Mucosa of rectum (tissue), 2 donors: ENCODE measurements around the gene SEMA3C.

Source experiments
- H3K27ac ChIP-seq, 2 donors: one replicate each; pipeline ENCODE4 v1.7.0; 2013; ENCODE audit warnings: inconsistent platforms in 2 of 2, low read depth in 2 of 2, low read length in 2 of 2
- H3K27me3 ChIP-seq, 2 donors: one replicate each; pipeline ENCODE4 v1.7.0; 2013; ENCODE audit warnings: low read length in 2 of 2; ENCODE audit not compliant: control insufficient read depth in 2 of 2, insufficient read depth in 2 of 2
- H3K36me3 ChIP-seq, 2 donors: one replicate each; pipeline ENCODE4 v1.7.0; 2013; ENCODE audit warnings: low read length in 2 of 2; ENCODE audit not compliant: control insufficient read depth in 2 of 2, insufficient read depth in 2 of 2
- H3K4me1 ChIP-seq, 2 donors: one replicate each; pipeline ENCODE4 v1.7.0; 2013; ENCODE audit warnings: low read length in 2 of 2, mild to moderate bottlenecking in 1 of 2; ENCODE audit not compliant: control insufficient read depth in 2 of 2, insufficient read depth in 2 of 2
- H3K4me3 ChIP-seq, 2 donors: one replicate each; pipeline ENCODE4 v1.7.0; 2013; ENCODE audit warnings: low read length in 2 of 2
- H3K9ac ChIP-seq, 2 donors: one replicate each; pipeline ENCODE4 v1.7.0; 2013; ENCODE audit warnings: low read length in 2 of 2, low read depth in 1 of 2, mild to moderate bottlenecking in 1 of 2
- H3K9me3 ChIP-seq, 2 donors: one replicate each; pipeline ENCODE4 v1.7.0; 2013; ENCODE audit warnings: low read length in 2 of 2; ENCODE audit not compliant: control insufficient read depth in 2 of 2
- donor health status: healthy.
- donor health status: Normal muscosa, but diverticular disease.

The SEMA3C gene

DNA sequence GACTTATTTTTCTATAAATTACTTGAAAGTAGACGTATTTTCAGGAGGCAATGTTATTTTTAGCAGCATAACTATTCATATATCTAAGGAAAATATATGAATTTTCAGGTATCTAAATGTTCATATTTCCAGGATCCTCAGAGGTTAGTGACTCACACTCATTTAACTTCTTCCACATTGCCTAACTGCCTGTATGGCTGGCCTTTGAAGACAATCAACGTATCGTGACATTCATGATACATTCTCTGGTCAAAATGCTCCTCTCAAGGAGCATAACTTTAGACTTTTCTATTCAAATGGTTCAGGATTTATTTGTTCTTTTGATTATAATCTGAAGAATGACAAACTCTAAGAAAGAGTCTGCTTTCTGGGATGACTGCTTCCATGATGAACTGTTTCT lies 89.3 kb downstream of the SEMA3C start:
- H3K36me3 ChIP-seq = no peaks in the 10 kb centered on the region
- no peaks in the 10 kb centered on the region for H3K4me1 ChIP-seq
- no peaks in the 10 kb centered on the region for H3K27me3 ChIP-seq
- no peak overlapping the region for H3K27ac ChIP-seq
- H3K4me3 ChIP-seq = no peak overlapping the region
- no peak overlapping the region for H3K9ac ChIP-seq
- no peaks in the 10 kb centered on the region for H3K9me3 ChIP-seq

DNA sequence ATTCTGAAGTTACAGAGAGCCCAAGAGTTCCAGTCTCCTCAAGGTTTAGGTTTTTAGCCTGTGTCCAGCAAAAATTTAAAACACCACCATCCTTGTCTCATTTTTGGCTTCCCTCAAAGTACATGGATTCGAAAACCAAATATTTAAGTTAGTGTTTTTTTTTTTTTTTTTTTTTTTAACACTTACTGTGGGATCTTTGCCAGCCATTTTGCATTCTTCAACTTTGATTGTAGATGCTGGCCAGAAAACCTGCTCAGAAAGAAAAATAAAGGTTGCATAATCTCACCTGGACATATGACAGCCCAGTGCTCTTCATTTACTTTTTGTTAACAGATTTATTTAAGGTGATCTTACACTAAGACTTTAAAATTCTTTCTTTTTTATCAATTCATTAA lies 91.6 kb downstream of the SEMA3C start:
- H3K9me3 ChIP-seq = no peaks in the 10 kb centered on the region
- H3K4me1 ChIP-seq = no peaks in the 10 kb centered on the region
- no peaks in the 10 kb centered on the region for H3K36me3 ChIP-seq
- H3K27me3 ChIP-seq = no peaks in the 10 kb centered on the region
- no peak overlapping the region for H3K9ac ChIP-seq
- no peak overlapping the region for H3K4me3 ChIP-seq
- no peak overlapping the region for H3K27ac ChIP-seq

DNA sequence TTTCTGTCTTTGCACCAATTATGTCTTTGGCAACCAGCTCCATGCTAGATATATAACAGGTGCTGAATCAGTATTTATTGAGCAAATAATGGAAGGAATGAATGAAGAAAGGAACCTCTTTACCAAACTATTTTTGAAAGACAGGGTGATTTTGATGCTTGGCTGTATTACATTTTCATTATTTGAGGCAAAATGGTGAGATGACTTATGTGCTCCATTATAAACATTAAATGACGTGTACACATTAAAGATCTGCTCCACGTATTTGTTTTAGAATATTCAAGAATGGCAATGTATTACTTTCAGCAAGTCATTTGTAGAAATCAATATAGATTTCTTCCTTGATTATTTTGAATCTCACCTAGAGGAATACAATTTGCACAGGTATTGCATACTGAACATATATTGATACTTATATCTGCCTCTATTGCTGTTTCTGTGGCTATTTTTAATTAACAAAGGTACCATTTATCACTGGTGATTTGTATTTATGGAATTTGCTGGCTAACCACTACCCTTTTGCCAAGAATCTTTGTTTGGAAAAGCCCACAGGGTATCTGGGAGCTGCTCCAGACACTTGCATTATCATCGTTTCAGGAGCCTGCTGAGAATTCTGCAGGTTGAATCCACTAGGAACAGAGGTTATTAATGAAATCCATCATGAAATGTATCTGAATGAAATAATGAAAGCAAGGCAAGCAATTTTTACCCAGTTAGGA lies 92.2 kb downstream of the SEMA3C start:
- Histone ChIP-seq H3K9me3 (no peaks in the 10 kb centered on the region), H3K4me1 (no peaks in the 10 kb centered on the region), H3K27ac (no peak overlapping the region), H3K36me3 (no peaks in the 10 kb centered on the region), H3K4me3 (no peak overlapping the region), H3K9ac (no peak overlapping the region), H3K27me3 (no peaks in the 10 kb centered on the region)

DNA sequence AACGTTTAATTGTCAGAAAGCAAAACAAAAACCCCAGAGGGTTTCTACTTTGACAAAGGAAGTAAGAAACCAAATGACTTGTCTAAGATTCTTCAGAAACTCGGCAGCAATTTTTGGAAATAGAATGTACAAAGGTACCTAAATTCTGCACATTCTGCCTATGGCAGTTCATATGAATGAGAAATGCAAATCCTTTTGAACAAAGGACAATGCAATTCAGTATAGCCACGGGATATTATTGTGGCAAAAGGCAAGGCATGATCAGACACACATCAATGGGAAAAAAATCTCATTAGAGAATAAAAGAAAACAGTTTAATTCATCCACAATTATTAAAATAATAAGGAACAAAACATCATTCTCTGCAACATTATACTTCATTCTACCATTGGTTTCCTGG lies 93.4 kb downstream of the SEMA3C start:
- no peaks in the 10 kb centered on the region for H3K36me3 ChIP-seq
- no peak overlapping the region for H3K9ac ChIP-seq
- no peaks in the 10 kb centered on the region for H3K27me3 ChIP-seq
- no peak overlapping the region for H3K27ac ChIP-seq
- H3K4me1 ChIP-seq = no peaks in the 10 kb centered on the region
- H3K9me3 ChIP-seq = no peaks in the 10 kb centered on the region
- H3K4me3 ChIP-seq = no peak overlapping the region

DNA sequence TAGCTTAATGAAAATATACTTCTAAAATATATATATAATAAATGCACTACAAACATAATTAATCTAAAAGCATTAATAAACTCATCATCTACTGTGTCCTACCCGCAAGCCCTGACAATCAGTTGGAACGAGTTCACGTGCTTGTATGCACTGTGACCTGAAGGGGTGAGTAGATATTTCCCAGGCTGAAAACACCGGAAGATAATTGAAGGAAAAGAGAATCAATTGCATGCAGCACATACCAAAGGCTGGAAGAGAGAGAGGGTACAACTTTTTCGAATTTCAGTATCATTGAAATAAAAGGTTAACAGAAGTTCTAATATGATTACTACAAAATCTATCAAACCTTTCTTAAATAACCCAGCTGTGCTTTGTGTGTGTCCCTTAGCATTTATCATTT lies 94.6 kb downstream of the SEMA3C start:
- H3K27me3 ChIP-seq = no peaks in the 10 kb centered on the region
- H3K36me3 ChIP-seq = no peaks in the 10 kb centered on the region
- no peak overlapping the region for H3K4me3 ChIP-seq
- no peaks in the 10 kb centered on the region for H3K4me1 ChIP-seq
- H3K9ac ChIP-seq = no peak overlapping the region
- H3K27ac ChIP-seq = no peak overlapping the region
- H3K9me3 ChIP-seq = no peaks in the 10 kb centered on the region

DNA sequence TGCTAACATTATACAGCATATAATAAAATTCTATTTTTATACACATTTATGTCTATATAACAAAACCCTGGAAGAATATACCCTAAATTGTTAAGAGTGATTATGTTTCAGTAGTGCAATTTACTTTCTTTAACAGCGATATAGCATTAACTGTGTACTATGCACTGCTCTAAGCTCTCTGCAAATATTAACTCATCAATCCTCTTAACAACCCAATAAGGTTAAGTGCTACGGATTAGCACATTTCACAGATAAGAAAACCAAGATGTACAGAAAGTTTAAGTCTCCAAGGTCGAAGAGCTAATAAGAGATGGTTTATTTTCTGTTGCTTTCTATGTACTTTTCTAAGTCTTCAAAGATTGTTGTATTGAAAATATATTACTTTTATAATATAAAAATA lies 95.8 kb downstream of the SEMA3C start:
- Histone ChIP-seq H3K36me3 (no peaks in the 10 kb centered on the region), H3K4me3 (no peak overlapping the region), H3K27ac (no peak overlapping the region), H3K9ac (no peak overlapping the region), H3K9me3 (no peaks in the 10 kb centered on the region), H3K27me3 (no peaks in the 10 kb centered on the region), H3K4me1 (no peaks in the 10 kb centered on the region)

DNA sequence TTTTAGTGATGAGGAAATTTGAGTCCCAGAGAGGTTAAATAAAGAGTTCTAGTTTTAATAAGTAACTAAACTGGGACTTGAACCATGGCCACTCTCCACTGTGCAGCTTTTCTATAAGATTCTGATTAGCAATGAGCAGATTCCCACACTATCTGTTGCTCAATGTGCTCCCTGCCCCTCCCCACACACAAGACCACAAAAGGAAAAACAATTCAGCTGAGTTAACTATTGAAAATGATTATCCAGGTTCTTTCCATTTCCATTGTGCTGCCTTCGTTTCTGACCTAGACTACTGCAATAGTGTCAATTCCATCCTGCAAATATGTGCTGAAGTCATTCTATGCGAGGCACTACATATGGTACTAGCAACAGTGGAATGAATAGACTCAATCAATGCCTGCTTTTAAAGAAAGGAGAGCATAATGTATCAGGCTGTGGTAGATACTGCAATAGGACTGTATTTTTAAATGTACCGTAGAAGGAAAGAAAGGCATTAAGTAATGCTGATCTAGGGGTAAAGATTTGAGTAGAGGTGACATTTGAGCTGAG lies 97.0 kb downstream of the SEMA3C start:
- no peaks in the 10 kb centered on the region for H3K9me3 ChIP-seq
- no peak overlapping the region for H3K9ac ChIP-seq
- H3K4me3 ChIP-seq = no peak overlapping the region
- no peaks in the 10 kb centered on the region for H3K27me3 ChIP-seq
- no peaks in the 10 kb centered on the region for H3K36me3 ChIP-seq
- no peak overlapping the region for H3K27ac ChIP-seq
- no peaks in the 10 kb centered on the region for H3K4me1 ChIP-seq

DNA sequence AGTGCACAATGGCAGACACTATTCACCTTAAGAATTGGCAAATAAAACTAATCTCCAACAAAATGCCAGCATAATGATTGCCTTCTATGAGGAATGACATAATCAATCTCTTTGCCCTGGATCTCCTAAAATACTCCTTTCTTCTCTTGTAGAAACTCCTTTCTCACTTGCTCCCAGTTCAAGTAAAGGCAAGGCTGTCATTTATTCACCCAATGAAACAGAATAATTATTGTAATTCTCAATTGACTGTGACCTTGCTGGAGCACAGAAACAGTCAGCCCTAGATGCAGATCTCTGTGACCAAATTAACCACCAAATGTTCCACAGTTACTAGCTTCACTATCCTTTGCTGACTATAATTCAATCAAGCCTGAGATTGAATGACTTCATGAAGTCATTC lies 99.3 kb downstream of the SEMA3C start:
- Histone ChIP-seq H3K27ac (no peak overlapping the region), H3K4me3 (no peak overlapping the region), H3K4me1 (no peaks in the 10 kb centered on the region), H3K36me3 (peaks cover 0 to 3% of the 10 kb centered on the region in 2 donors), H3K27me3 (no peaks in the 10 kb centered on the region), H3K9me3 (no peaks in the 10 kb centered on the region), H3K9ac (no peak overlapping the region)

DNA sequence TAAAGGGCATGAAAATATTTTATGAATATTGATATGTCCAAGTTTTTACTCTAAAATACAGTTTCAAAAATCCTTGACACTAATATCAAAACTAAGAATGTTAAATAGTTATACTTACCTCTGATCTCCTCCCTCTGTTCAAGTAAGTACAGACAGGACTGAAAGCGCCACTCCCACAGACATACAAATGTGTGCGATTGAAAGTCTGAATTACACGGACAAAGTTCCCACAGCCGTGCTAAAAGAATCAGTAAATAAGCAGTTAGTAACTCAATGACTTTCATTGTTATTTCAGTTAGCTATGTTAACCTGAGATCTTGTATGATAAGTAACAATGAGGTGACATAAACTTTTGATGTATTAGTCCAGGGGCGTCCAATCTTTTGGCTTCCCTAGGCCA lies 100.7 kb downstream of the SEMA3C start:
- H3K27me3 ChIP-seq = no peaks in the 10 kb centered on the region
- H3K4me3 ChIP-seq = no peak overlapping the region
- H3K36me3 ChIP-seq = peaks cover 0 to 3% of the 10 kb centered on the region in 2 donors
- H3K9ac ChIP-seq = no peak overlapping the region
- no peak overlapping the region for H3K27ac ChIP-seq
- H3K9me3 ChIP-seq = no peaks in the 10 kb centered on the region
- H3K4me1 ChIP-seq = no peaks in the 10 kb centered on the region

DNA sequence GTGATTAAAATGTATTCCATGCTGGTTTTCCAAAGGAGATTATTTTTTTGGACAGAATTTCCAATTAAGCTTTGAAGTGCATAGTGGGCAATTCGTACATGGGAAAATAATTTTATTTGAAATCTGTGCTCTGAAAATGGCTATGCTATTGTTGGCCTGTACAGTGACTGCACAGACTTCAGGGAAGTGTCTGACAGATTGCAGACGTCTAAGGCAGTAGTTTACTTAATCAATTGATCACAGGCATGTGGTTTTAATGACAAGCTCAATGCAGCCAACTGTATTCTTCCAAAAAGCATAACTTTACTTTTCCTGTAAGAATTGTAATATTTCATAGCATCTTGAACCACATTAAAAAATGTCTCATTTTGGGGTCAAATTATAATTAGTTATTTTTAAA lies 102.0 kb downstream of the SEMA3C start:
- H3K9me3 ChIP-seq = no peaks in the 10 kb centered on the region
- H3K4me3 ChIP-seq = no peak overlapping the region

More for the DNA sequence above, 102.0 kb downstream of the SEMA3C start:
- Histone ChIP-seq H3K4me1 (no peaks in the 10 kb centered on the region), H3K27me3 (no peaks in the 10 kb centered on the region), H3K36me3 (peaks cover 0 to 3% of the 10 kb centered on the region in 2 donors), H3K27ac (no peak overlapping the region), H3K9ac (no peak overlapping the region)
